Measurements from ENCODE around the gene AGBL4. TPM values are rescaled to one million over a fixed set of nuclear protein-coding genes. Genes with fewer than 3 reads are reported as not detected.

The AGBL4 gene
- total RNA-seq, 1 experiment from 2014 or later: not detected

DNA sequence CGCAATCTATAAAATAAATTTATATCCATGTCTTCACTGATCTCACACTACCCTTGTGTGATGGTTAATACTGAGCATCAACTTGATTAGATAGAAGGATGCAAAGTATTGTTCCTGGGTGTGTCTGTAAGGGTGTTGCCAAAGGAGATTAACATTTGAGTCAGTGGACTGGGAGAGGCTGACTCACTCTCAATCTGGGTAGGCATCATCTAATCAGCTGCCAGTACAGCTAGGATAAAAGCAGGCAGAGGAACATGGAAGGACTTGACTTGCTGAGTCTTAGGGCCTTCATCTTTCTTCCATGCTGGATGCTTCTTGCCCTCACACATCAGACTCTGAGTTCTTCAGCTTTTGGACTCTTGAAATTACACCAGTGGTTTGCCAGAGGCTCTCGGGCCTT, 615.4 kb downstream of the AGBL4 start:
- H3K9me3 Mint-ChIP-seq (ENCODE audit: unreplicated experiment): peaks cover 10% of the 10 kb centered on the region
- no peaks in the 10 kb centered on the region for H3K4me1 Mint-ChIP-seq (ENCODE audit: low read depth, unreplicated experiment)
- no peaks in the 10 kb centered on the region for H3K27me3 Mint-ChIP-seq (ENCODE audit: insufficient read depth, unreplicated experiment)
- BruUV-seq (replicated peaks): no TSS peak
- Histone ChIP-seq H3K4me3 (ENCODE audit: low read depth, low read length) (no peak overlapping the region), H3K4me1 (no peaks in the 10 kb centered on the region), H3K9me3 (no peaks in the 10 kb centered on the region), H3K36me3 (ENCODE audit: control insufficient read depth, insufficient read depth, low read length) (no peaks in the 10 kb centered on the region), H3K27me3 (replicated peaks; ENCODE audit: control insufficient read depth, insufficient read depth, low read length) (no peaks in the 10 kb centered on the region)
- CTCF ChIA-PET: no interaction called here
- TF ChIP-seq, protein P1, sequence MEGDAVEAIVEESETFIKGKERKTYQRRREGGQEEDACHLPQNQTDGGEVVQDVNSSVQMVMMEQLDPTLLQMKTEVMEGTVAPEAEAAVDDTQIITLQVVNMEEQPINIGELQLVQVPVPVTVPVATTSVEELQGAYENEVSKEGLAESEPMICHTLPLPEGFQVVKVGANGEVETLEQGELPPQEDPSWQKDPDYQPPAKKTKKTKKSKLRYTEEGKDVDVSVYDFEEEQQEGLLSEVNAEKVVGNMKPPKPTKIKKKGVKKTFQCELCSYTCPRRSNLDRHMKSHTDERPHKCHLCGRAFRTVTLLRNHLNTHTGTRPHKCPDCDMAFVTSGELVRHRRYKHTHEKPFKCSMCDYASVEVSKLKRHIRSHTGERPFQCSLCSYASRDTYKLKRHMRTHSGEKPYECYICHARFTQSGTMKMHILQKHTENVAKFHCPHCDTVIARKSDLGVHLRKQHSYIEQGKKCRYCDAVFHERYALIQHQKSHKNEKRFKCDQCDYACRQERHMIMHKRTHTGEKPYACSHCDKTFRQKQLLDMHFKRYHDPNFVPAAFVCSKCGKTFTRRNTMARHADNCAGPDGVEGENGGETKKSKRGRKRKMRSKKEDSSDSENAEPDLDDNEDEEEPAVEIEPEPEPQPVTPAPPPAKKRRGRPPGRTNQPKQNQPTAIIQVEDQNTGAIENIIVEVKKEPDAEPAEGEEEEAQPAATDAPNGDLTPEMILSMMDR (IDR thresholded peaks at IDR 0.05; ENCODE audit: insufficient read depth in 1 of 2, low read depth in 1 of 2, low read length in 1 of 2, severe bottlenecking in 1 of 2, unreplicated experiment in 1 of 2): no peak
- H3K36me3 Mint-ChIP-seq (ENCODE audit: insufficient read depth, unreplicated experiment): no peaks in the 10 kb centered on the region
- POLR2A ChIA-PET: no interaction called here
- H3K27ac Mint-ChIP-seq (ENCODE audit: unreplicated experiment): no peak overlapping the region
- DNase-seq: no peak
- no peak overlapping the region for H3K4me3 Mint-ChIP-seq (ENCODE audit: unreplicated experiment)
- intact Hi-C loops (cut with micrococcal nuclease; ENCODE audit: unreplicated experiment): no loop called here

DNA sequence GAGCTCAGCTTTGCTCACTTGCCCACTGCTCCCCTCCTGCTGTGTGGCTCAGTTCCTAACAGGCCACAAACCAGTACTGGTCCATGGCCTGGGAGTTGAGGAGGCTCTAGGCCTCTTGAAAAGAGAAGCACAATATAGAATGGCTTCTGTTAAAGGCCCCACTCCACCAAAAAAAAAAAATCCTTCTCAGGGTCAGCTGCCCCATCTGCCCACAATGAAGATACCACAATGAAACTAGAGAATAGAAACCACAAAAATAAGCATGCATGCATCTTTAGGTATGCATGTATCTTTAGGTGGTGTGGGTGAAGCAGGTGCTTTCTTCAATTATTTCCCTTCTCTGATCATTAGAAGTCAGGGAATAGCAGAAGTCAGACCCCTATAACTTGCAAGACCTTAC, 626.7 kb downstream of the AGBL4 start:
- Histone ChIP-seq H3K4me3 (ENCODE audit: low read depth, low read length) (no peak overlapping the region), H3K36me3 (ENCODE audit: control insufficient read depth, insufficient read depth, low read length) (no peaks in the 10 kb centered on the region), H3K9me3 (peaks cover 8% of the 10 kb centered on the region; the same call in 1 of the 2 replicates), H3K27me3 (replicated peaks; ENCODE audit: control insufficient read depth, insufficient read depth, low read length) (no peaks in the 10 kb centered on the region), H3K4me1 (no peaks in the 10 kb centered on the region)
- Mint-ChIP-seq H3K4me3 (ENCODE audit: unreplicated experiment) (no peak overlapping the region), H3K9me3 (ENCODE audit: unreplicated experiment) (peaks cover 35% of the 10 kb centered on the region), H3K36me3 (ENCODE audit: insufficient read depth, unreplicated experiment) (no peaks in the 10 kb centered on the region), H3K27ac (ENCODE audit: unreplicated experiment) (no peak overlapping the region), H3K4me1 (ENCODE audit: low read depth, unreplicated experiment) (no peaks in the 10 kb centered on the region), H3K27me3 (ENCODE audit: insufficient read depth, unreplicated experiment) (no peaks in the 10 kb centered on the region)
- POLR2A ChIA-PET: no interaction called here
- TF ChIP-seq, protein P1 (IDR thresholded peaks at IDR 0.05; ENCODE audit: insufficient read depth in 1 of 2, low read depth in 1 of 2, low read length in 1 of 2, severe bottlenecking in 1 of 2, unreplicated experiment in 1 of 2): no peak
- intact Hi-C loops (cut with micrococcal nuclease; ENCODE audit: unreplicated experiment): no loop called here
- no TSS peak for BruUV-seq (replicated peaks)
- no peak for DNase-seq
- CTCF ChIA-PET: no interaction called here

DNA sequence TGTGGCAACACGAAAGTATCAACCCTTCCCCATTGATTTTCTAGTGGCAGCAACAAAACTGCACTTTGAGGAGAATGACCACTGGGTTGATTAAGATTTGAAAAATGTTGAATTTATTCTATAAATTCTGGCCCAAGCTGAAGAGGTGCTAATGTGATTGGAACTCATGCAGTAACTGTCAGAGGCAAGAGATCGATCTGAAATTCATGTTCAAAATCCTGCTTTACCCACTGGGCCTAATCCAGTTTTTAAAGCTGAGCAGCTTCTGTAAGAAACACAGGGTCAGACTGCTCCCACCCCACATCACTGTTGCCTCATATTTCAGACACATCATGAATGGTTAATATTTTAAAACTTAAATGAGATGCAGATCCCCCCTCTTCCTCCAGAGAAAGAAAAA, 629.6 kb downstream of the AGBL4 start:
- intact Hi-C loops (cut with micrococcal nuclease; ENCODE audit: unreplicated experiment): no loop called here
- POLR2A ChIA-PET: no interaction called here
- Mint-ChIP-seq H3K36me3 (ENCODE audit: insufficient read depth, unreplicated experiment) (no peaks in the 10 kb centered on the region), H3K27ac (ENCODE audit: unreplicated experiment) (no peak overlapping the region), H3K4me1 (ENCODE audit: low read depth, unreplicated experiment) (peaks cover 11% of the 10 kb centered on the region), H3K27me3 (ENCODE audit: insufficient read depth, unreplicated experiment) (no peaks in the 10 kb centered on the region), H3K9me3 (ENCODE audit: unreplicated experiment) (peaks cover 31% of the 10 kb centered on the region), H3K4me3 (ENCODE audit: unreplicated experiment) (no peak overlapping the region)
- H3K4me3 ChIP-seq (ENCODE audit: low read depth, low read length): no peak overlapping the region
- no peaks in the 10 kb centered on the region for H3K27me3 ChIP-seq (replicated peaks; ENCODE audit: control insufficient read depth, insufficient read depth, low read length)
- H3K36me3 ChIP-seq (ENCODE audit: control insufficient read depth, insufficient read depth, low read length): no peaks in the 10 kb centered on the region
- TF ChIP-seq, protein P1 (IDR thresholded peaks at IDR 0.05; ENCODE audit: insufficient read depth in 1 of 2, low read depth in 1 of 2, low read length in 1 of 2, severe bottlenecking in 1 of 2, unreplicated experiment in 1 of 2): no peak
- no TSS peak for BruUV-seq (replicated peaks)
- no peaks in the 10 kb centered on the region for H3K4me1 ChIP-seq
- no peaks in the 10 kb centered on the region for H3K9me3 ChIP-seq
- no peak for DNase-seq
- CTCF ChIA-PET: no interaction called here
